ENCODE data around the gene ERP27.

Gene ERP27

GRCh38 chr12:14959463-14959862 lies 21.1 kb upstream of the ERP27 start:
- DNase-seq: peak in 1 of 2 donors; percentile 54

GRCh38 chr12:14959126-14959440 lies 20.7 kb upstream of the ERP27 start:
- no peak for DNase-seq

GRCh38 chr12:14958361-14959125 lies 20.2 kb upstream of the ERP27 start:
- no peak for DNase-seq

- no peak for DNase-seq
Observed at GRCh38 chr12:14957551-14958168, 19.3 kb upstream of the ERP27 start.

- no peak for DNase-seq
Observed at GRCh38 chr12:14956905-14957304, 18.6 kb upstream of the ERP27 start.

- DNase-seq: peak in 1 of 2 donors; percentile 85
Observed at GRCh38 chr12:14956024-14956891, 17.9 kb upstream of the ERP27 start.

- DNase-seq: no peak
Observed at GRCh38 chr12:14954269-14954668, 15.9 kb upstream of the ERP27 start.

GRCh38 chr12:14953752-14954151 lies 15.4 kb upstream of the ERP27 start:
- no peak for DNase-seq

- DNase-seq: peak in 1 of 2 donors; percentile 49
Observed at GRCh38 chr12:14952299-14952921, 14.1 kb upstream of the ERP27 start.

GRCh38 chr12:14951851-14952250 lies 13.5 kb upstream of the ERP27 start:
- no peak for DNase-seq

GRCh38 chr12:14950982-14951746 lies 12.8 kb upstream of the ERP27 start:
- no peak for DNase-seq

GRCh38 chr12:14950421-14950820 lies 12.1 kb upstream of the ERP27 start:
- DNase-seq: no peak

- no peak for DNase-seq
Observed at GRCh38 chr12:14949631-14950030, 11.3 kb upstream of the ERP27 start.

- peak in 1 of 2 donors; percentile 95 for DNase-seq
Observed at GRCh38 chr12:14948672-14949071, 10.3 kb upstream of the ERP27 start.

GRCh38 chr12:14946861-14947260 lies 8.5 kb upstream of the ERP27 start:
- DNase-seq: no peak

GRCh38 chr12:14946162-14946561 lies 7.8 kb upstream of the ERP27 start:
- no peak for DNase-seq

GRCh38 chr12:14942196-14942931 lies 4.0 kb upstream of the ERP27 start:
- no peak for DNase-seq

GRCh38 chr12:14941369-14941768 lies 3.0 kb upstream of the ERP27 start:
- DNase-seq: no peak

- no peak for DNase-seq
Observed at GRCh38 chr12:14937689-14938088, 648 bp downstream of the ERP27 start.

- no peak for DNase-seq
Observed at GRCh38 chr12:14937014-14937413, 1.3 kb downstream of the ERP27 start.

GRCh38 chr12:14936224-14936861 lies 2.0 kb downstream of the ERP27 start:
- DNase-seq: no peak
